GM19372 (cell line): ENCODE data around the gene ZNF668.
"Not testable (repeated sequence)": the region's sequence is repeated elsewhere in the genome, so short reads cannot be mapped to it uniquely, and the experiment has no call there.

Experiments used
- ATAC-seq: cut with Tn5 transposase; IDR thresholded peaks from one replicate; pipeline ENCODE4 v1.9.1; 2021; ENCODE audit warnings: mild to moderate bottlenecking, low read depth, moderate library complexity; ENCODE audit not compliant: unreplicated experiment

Gene ZNF668

GRCh38 chr16:31020536-31020935 is 53.5 kb downstream of the ZNF668 start:
- ATAC-seq: no peak

- not testable (repeated sequence) for ATAC-seq
Observed at GRCh38 chr16:31017756-31018155, 56.3 kb downstream of the ZNF668 start.

- no peak for ATAC-seq
Observed at GRCh38 chr16:31016018-31016417, 58.0 kb downstream of the ZNF668 start.

- ATAC-seq: not testable (repeated sequence)
Observed at GRCh38 chr16:31013292-31013691, 60.7 kb downstream of the ZNF668 start.

- ATAC-seq: not testable (repeated sequence)
Observed at GRCh38 chr16:31011815-31012214, 62.2 kb downstream of the ZNF668 start.
